ENCODE results near the gene SPATS2. TPM values are rescaled to one million over a fixed set of nuclear protein-coding genes. Genes with fewer than 3 reads are reported as not detected.
A peak's percentile ranks its signal among the peaks of the same experiment; 100 is the strongest.
"Not testable (repeated sequence)": the region's sequence is repeated elsewhere in the genome, so short reads cannot be mapped to it uniquely, and the experiment has no call there.

SPATS2 gene
- total RNA-seq, 4 donors from 2014 or later, result 24.7 to 37.8 (median 30.1) TPM

GRCh38 chr12:49527361-49528130 is 160.3 kb downstream of the SPATS2 start:
- peaks cover 0 to 8% of the 10 kb centered on the region in 2 donors for H3K36me3 ChIP-seq
- H3K27me3 ChIP-seq, result no peaks in the 10 kb centered on the region
- no peak overlapping the region for H3K4me3 ChIP-seq (replicated peaks in 1 of 3)
- H3K27ac ChIP-seq, result peak overlapping the region in 2 of 3 donors; percentile 19 to 51
- peaks cover 7 to 18% of the 10 kb centered on the region in 2 donors for H3K4me1 ChIP-seq
- peak; percentile 87 to 91 for DNase-seq
- intact Hi-C loops (cut with DNase I), result no loop called here
- WGBS, 2 donors, result 32 to 44% methylated on average over 7 of the region's 7 CpGs
- TF ChIP-seq POLR2A (IDR thresholded peaks at IDR 0.05), result no peak
- no peak for TF ChIP-seq CTCF (IDR thresholded peaks at IDR 0.05)
- no peaks in the 10 kb centered on the region for H3K9me3 ChIP-seq

GRCh38 chr12:49529414-49529813 is 162.2 kb downstream of the SPATS2 start:
- 85 to 98% methylated on average over 1 of the region's 1 CpG for WGBS, 2 donors
- Histone ChIP-seq H3K27me3 (no peaks in the 10 kb centered on the region), H3K4me3 (replicated peaks in 1 of 3) (no peak overlapping the region), H3K27ac (no peak overlapping the region), H3K9me3 (no peaks in the 10 kb centered on the region), H3K4me1 (peaks cover 7 to 18% of the 10 kb centered on the region in 2 donors), H3K36me3 (peaks cover 0 to 8% of the 10 kb centered on the region in 2 donors)
- TF ChIP-seq POLR2A (IDR thresholded peaks at IDR 0.05) (no peak), CTCF (IDR thresholded peaks at IDR 0.05) (no peak)
- intact Hi-C loops (cut with DNase I), result no loop called here
- DNase-seq, result no peak

GRCh38 chr12:49531745-49532144 is 164.5 kb downstream of the SPATS2 start:
- no peaks in the 10 kb centered on the region for H3K36me3 ChIP-seq
- H3K4me1 ChIP-seq, result peaks cover 7% of the 10 kb centered on the region in 2 donors
- H3K4me3 ChIP-seq (replicated peaks in 1 of 3), result no peak overlapping the region
- H3K27me3 ChIP-seq, result no peaks in the 10 kb centered on the region
- no peak for TF ChIP-seq CTCF (IDR thresholded peaks at IDR 0.05)
- TF ChIP-seq POLR2A (IDR thresholded peaks at IDR 0.05), result no peak
- DNase-seq, result no peak
- no peaks in the 10 kb centered on the region for H3K9me3 ChIP-seq
- no peak overlapping the region for H3K27ac ChIP-seq
- WGBS, 2 donors, result 78 to 79% methylated on average over 2 of the region's 2 CpGs
- intact Hi-C loops (cut with DNase I), result no loop called here

- no peak overlapping the region for H3K27ac ChIP-seq
- no peaks in the 10 kb centered on the region for H3K27me3 ChIP-seq
- no peak for TF ChIP-seq CTCF (IDR thresholded peaks at IDR 0.05)
- no peak for DNase-seq
- H3K36me3 ChIP-seq, result no peaks in the 10 kb centered on the region
- 88% methylated on average over 10 of the region's 10 CpGs for WGBS, 2 donors
- no peak overlapping the region for H3K4me3 ChIP-seq (replicated peaks in 1 of 3)
- peaks cover 5 to 9% of the 10 kb centered on the region in 2 donors for H3K4me1 ChIP-seq
- H3K9me3 ChIP-seq, result no peaks in the 10 kb centered on the region
- intact Hi-C loops (cut with DNase I), result no loop called here
These were observed 166.1 kb downstream of the SPATS2 start for GRCh38 chr12:49533331-49533730.

- H3K4me3 ChIP-seq (replicated peaks in 1 of 3); H3K27ac ChIP-seq; H3K27me3 ChIP-seq; H3K36me3 ChIP-seq; H3K9me3 ChIP-seq; DNase-seq; intact Hi-C loops (cut with DNase I): not testable (repeated sequence)
- peaks cover 4 to 13% of the 10 kb centered on the region in 2 donors for H3K4me1 ChIP-seq
- 91 to 94% methylated on average over 5 of the region's 5 CpGs for WGBS, 2 donors
These were observed 166.9 kb downstream of the SPATS2 start for GRCh38 chr12:49534122-49534521.

Data from thyroid gland (tissue), 4 donors.